ENCODE results near the gene ZNF827.

- TF ChIP-seq CTCF (IDR thresholded peaks at IDR 0.05) (no peak), SIN3A (IDR thresholded peaks at IDR 0.05; ENCODE audit: borderline replicate concordance, insufficient read depth, low read depth, low read length) (no peak), REST (IDR thresholded peaks at IDR 0.05; ENCODE audit: insufficient read depth in 1 of 2, low read depth in 2 of 2, low read length in 1 of 2) (no peak), TCF7L2 (IDR thresholded peaks at IDR 0.05; ENCODE audit: low read depth, low read length) (no peak), POLR2AphosphoS5 (IDR thresholded peaks at IDR 0.05; ENCODE audit: low read depth, low read length) (no peak)
These were observed 177.4 kb downstream of the ZNF827 start for GRCh38 chr4:145760961-145761929.
